HUES48 (cell line): ENCODE results near the gene C16orf87.
"Not testable (repeated sequence)": the region's sequence is repeated elsewhere in the genome, so short reads cannot be mapped to it uniquely, and the experiment has no call there.

Source experiments
- H3K27ac ChIP-seq: one replicate; pipeline ENCODE4 v1.7.0; 2013; ENCODE audit warnings: low read depth, low read length, inconsistent platforms
- H3K27me3 ChIP-seq: 2 replicates; pipeline ENCODE4 v1.6.1; 2013; ENCODE audit warnings: mild to moderate bottlenecking, low read length; ENCODE audit not compliant: control insufficient read depth, insufficient read depth
- H3K36me3 ChIP-seq: 2 replicates; pipeline ENCODE4 v1.6.1; 2013; ENCODE audit warnings: low read length; ENCODE audit not compliant: control insufficient read depth, insufficient read depth
- H3K4me1 ChIP-seq: 2 replicates; pipeline ENCODE4 v1.6.1; 2013; ENCODE audit warnings: mild to moderate bottlenecking, low read length; ENCODE audit not compliant: control insufficient read depth, insufficient read depth
- H3K4me3 ChIP-seq: 2 replicates; pipeline ENCODE4 v1.5.1; 2013; ENCODE audit warnings: mild to moderate bottlenecking, low read depth, low read length
- H3K9ac ChIP-seq: 2 replicates; pipeline ENCODE4 v1.6.1; 2013; ENCODE audit warnings: mild to moderate bottlenecking, low read depth, low read length, moderate library complexity
- H3K9me3 ChIP-seq: 2 replicates; pipeline ENCODE4 v1.6.1; 2013; ENCODE audit warnings: low read length; ENCODE audit not compliant: control insufficient read depth, insufficient read depth

C16orf87 gene

GRCh38 chr16:46830902-46831647 lies at the start of gene C16orf87:
Gene C16orf87 (minus strand): TSS chr16:46831180. CDS start chr16:46831149, 31 bp downstream.
- H3K4me3 ChIP-seq = peak within 1 kb of the TSS; percentile 90
- H3K27me3 ChIP-seq = no peaks in the 10 kb centered on the region
- H3K9me3 ChIP-seq = no peaks in the 10 kb centered on the region
- peak within 1 kb of the TSS; percentile 89 for H3K9ac ChIP-seq
- H3K36me3 ChIP-seq = no peaks in the 10 kb centered on the region
- H3K27ac ChIP-seq = peak within 1 kb of the TSS; percentile 96
- peaks cover 24% of the 10 kb centered on the region for H3K4me1 ChIP-seq

GRCh38 chr16:46875243-46875642 lies 44.3 kb upstream of the C16orf87 start:
- H3K9me3 ChIP-seq = no peaks in the 10 kb centered on the region
- H3K9ac ChIP-seq = no peak overlapping the region
- no peak overlapping the region for H3K4me3 ChIP-seq
- no peaks in the 10 kb centered on the region for H3K27me3 ChIP-seq
- no peaks in the 10 kb centered on the region for H3K36me3 ChIP-seq
- H3K4me1 ChIP-seq = peaks cover 6% of the 10 kb centered on the region
- no peak overlapping the region for H3K27ac ChIP-seq

GRCh38 chr16:46873201-46873600 lies 42.2 kb upstream of the C16orf87 start:
- peaks cover 6% of the 10 kb centered on the region for H3K4me1 ChIP-seq

GRCh38 chr16:46871597-46871996 lies 40.6 kb upstream of the C16orf87 start:
- Histone ChIP-seq H3K36me3 (no peaks in the 10 kb centered on the region), H3K4me3 (no peak overlapping the region), H3K4me1 (peaks cover 6% of the 10 kb centered on the region)

More at GRCh38 chr16:46873201-46873600, 42.2 kb upstream of the C16orf87 start:
- Histone ChIP-seq H3K36me3 (no peaks in the 10 kb centered on the region), H3K27ac (no peak overlapping the region), H3K27me3 (no peaks in the 10 kb centered on the region), H3K9me3 (no peaks in the 10 kb centered on the region), H3K9ac (no peak overlapping the region), H3K4me3 (no peak overlapping the region)

GRCh38 chr16:46868891-46869290 lies 37.9 kb upstream of the C16orf87 start:
- not testable (repeated sequence) for H3K27ac ChIP-seq, H3K9ac ChIP-seq, H3K4me3 ChIP-seq, H3K27me3 ChIP-seq, H3K4me1 ChIP-seq, H3K36me3 ChIP-seq, H3K9me3 ChIP-seq

More at GRCh38 chr16:46871597-46871996, 40.6 kb upstream of the C16orf87 start:
- H3K9me3 ChIP-seq = no peaks in the 10 kb centered on the region
- H3K27ac ChIP-seq = no peak overlapping the region
- no peaks in the 10 kb centered on the region for H3K27me3 ChIP-seq
- H3K9ac ChIP-seq = no peak overlapping the region

GRCh38 chr16:46867486-46867885 lies 36.5 kb upstream of the C16orf87 start:
- H3K4me1 ChIP-seq, H3K9ac ChIP-seq, H3K27ac ChIP-seq, H3K4me3 ChIP-seq, H3K9me3 ChIP-seq, H3K36me3 ChIP-seq, H3K27me3 ChIP-seq: not testable (repeated sequence)

- Histone ChIP-seq H3K4me1 (no peaks in the 10 kb centered on the region), H3K36me3 (no peaks in the 10 kb centered on the region), H3K9ac (no peak overlapping the region), H3K27me3 (no peaks in the 10 kb centered on the region), H3K27ac (no peak overlapping the region), H3K4me3 (no peak overlapping the region), H3K9me3 (no peaks in the 10 kb centered on the region)
These were observed 35.3 kb upstream of the C16orf87 start for GRCh38 chr16:46866286-46866685.

GRCh38 chr16:46862555-46863447 lies 31.8 kb upstream of the C16orf87 start:
- no peaks in the 10 kb centered on the region for H3K36me3 ChIP-seq
- no peaks in the 10 kb centered on the region for H3K9me3 ChIP-seq
- no peak overlapping the region for H3K4me3 ChIP-seq
- H3K27ac ChIP-seq = no peak overlapping the region
- H3K27me3 ChIP-seq = no peaks in the 10 kb centered on the region
- no peaks in the 10 kb centered on the region for H3K4me1 ChIP-seq
- no peak overlapping the region for H3K9ac ChIP-seq

- no peaks in the 10 kb centered on the region for H3K36me3 ChIP-seq
- no peaks in the 10 kb centered on the region for H3K4me1 ChIP-seq
- H3K9ac ChIP-seq = no peak overlapping the region
- no peaks in the 10 kb centered on the region for H3K27me3 ChIP-seq
- no peaks in the 10 kb centered on the region for H3K9me3 ChIP-seq
- H3K27ac ChIP-seq = no peak overlapping the region
- H3K4me3 ChIP-seq = no peak overlapping the region
These were observed 28.8 kb upstream of the C16orf87 start for GRCh38 chr16:46859719-46860152.

- no peak overlapping the region for H3K4me3 ChIP-seq
- H3K27me3 ChIP-seq = no peaks in the 10 kb centered on the region
- no peaks in the 10 kb centered on the region for H3K36me3 ChIP-seq
- H3K9me3 ChIP-seq = no peaks in the 10 kb centered on the region
- H3K27ac ChIP-seq = no peak overlapping the region
- no peak overlapping the region for H3K9ac ChIP-seq
- H3K4me1 ChIP-seq = no peaks in the 10 kb centered on the region
These were observed 27.2 kb upstream of the C16orf87 start for GRCh38 chr16:46858151-46858550.

- no peaks in the 10 kb centered on the region for H3K36me3 ChIP-seq
- no peaks in the 10 kb centered on the region for H3K4me1 ChIP-seq
- H3K4me3 ChIP-seq = no peak overlapping the region
- H3K27ac ChIP-seq = no peak overlapping the region
- H3K9ac ChIP-seq = no peak overlapping the region
- H3K9me3 ChIP-seq = no peaks in the 10 kb centered on the region
- no peaks in the 10 kb centered on the region for H3K27me3 ChIP-seq
These were observed 26.5 kb upstream of the C16orf87 start for GRCh38 chr16:46857368-46857945.
